NCI-H1694 (cell line): Measurements from ENCODE around the gene CDK5RAP2.

ENCODE experiments used
- DNase-seq: peaks from one replicate; lab custom pipeline; 2025; lab: John Stamatoyannopoulos, UW

The CDK5RAP2 gene

GRCh38 chr9:120383999-120384924 is 195.7 kb downstream of the CDK5RAP2 start:
- no peak for DNase-seq

DNA sequence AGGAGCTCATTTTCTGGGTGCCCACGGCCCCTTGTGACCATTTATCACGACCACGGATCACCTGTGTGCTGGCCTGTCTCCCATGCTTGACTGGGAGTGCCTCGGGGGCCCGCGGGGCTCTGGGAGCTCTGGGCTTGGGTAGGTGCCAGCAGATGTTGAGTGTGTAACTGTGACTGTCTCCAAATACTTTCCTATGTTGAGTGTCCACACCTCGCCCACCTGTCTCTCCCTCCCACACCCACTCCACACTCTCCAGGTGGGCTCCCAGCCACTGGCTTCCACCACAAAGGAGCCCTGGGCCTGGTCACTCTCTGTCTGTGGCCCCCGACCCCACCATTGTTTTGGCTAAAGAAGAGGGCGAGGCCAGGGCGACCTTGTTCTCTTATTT is 196.4 kb downstream of the CDK5RAP2 start:
- DNase-seq: no peak

DNA sequence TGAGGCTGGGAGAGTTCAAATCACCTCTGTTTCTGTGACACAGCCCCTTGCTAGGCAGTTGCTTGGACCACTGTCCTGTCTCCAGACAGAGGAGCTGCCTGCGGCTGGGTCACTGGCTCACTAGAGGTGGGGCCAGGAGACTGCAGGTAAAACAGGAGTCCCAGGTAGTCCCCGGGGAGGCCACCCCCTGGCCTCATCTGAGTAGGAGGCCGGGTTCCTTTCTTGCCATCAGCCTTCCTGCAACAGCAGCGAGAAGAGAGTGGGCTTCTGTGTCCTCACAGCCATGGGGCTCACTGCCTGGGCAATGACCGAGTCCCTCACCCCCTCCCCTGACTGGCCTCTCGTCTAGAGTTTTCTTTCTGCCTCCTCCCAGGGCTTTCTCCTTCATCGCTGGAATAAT is 197.5 kb downstream of the CDK5RAP2 start:
- no peak for DNase-seq

DNA sequence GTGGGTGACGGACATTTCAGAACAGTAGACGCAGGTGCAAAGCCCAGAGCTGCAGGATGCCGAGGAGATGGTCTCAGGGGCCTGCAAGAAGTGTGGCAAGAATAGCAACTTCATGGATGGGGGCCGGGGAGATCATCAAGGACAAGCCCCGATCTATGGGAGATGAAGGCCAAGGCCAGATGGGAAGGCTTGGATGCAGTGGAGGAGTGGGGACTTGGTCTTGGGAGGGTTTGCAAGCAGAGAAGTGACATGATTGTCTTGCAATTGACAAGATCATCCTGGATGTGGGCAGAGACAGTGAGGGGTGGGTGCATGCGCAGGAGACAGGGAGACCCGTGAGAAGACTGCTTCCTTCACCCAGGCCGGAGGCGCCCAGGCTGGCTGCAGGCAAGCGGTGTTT is 198.1 kb downstream of the CDK5RAP2 start:
- no peak for DNase-seq

DNA sequence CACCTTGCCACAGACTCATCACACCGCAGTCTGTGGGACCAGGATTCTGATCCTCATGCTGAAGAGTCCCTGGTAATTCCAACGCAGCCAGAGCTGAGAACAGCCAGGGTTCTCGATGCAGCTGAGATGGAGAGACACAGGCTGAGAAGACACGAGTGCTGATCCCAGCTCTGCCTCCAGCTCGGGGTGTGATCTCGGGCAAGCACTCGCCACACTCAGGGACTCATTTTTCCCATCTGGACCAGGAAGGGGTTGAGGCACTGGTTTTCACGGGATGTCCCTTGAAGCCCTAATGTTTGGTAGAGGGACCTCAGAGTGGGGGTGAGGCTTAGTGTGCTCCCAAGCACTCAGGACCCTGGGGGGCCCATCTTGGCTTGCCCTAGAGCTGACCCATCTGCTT is 200.4 kb downstream of the CDK5RAP2 start:
- no peak for DNase-seq

GRCh38 chr9:120378680-120379079 is 201.3 kb downstream of the CDK5RAP2 start:
- DNase-seq: no peak

DNA sequence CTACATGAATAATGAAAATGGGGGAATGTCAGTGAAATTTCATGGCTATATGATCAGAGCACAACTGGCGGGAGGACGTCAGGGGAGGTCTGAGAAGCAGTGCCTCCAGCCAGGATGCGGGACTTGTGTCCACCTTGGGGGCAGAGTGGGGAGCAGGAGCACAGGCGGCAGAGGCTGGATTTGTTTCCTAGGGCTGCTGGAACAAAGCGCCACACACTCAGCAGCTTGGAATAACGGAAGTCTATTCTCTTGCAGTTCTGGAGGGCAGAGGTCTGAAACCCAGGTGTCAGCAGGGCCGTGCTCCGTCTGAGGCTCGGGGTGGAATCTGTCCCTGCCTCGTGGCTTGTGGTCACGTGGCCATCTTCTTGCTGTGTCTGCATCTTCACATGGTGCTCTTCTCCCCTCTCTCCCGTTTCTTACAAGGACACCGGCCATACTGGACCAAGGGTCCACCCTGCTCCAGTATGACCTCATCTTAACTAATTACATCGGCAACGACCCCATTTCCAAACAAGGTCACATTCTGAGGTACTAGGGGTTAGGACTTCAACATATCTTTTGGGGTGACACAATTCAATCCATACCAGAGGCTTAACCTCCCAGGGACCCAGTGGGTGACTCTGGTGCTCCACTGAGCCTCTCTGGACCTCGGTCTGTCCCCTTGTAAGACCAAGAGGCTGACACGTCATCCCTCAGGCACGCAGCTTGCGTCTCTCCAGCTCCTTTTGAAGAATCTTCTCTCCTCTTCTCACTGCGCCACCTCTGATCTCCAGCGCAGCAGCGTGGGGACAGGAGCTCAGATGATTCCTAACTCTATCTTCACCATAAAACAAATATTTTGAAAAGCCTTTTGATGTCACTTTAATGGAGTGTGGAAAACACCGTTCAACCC is 202.5 kb downstream of the CDK5RAP2 start:
- no peak for DNase-seq

GRCh38 chr9:120376101-120376500 is 203.9 kb downstream of the CDK5RAP2 start:
- no peak for DNase-seq

DNA sequence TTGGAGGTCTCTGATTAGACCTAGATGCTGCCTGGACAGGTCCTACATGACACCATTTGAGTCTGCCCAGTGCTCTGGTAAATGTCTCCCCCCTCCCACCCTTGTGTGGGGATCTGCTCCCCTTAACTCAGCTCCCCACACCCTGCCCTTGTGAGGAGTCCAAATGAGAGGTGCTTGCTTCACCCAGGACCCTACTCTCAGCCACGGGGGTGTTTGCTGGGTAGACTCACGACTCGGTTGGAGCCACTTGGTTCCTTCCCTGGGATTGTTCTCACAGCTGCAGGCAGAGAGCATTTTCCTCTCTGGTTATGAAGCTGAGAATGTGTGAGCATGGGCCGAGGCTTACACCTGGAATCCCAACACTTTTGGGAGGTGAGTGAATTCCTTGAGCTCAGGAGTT is 204.7 kb downstream of the CDK5RAP2 start:
- no peak for DNase-seq

GRCh38 chr9:120374817-120375216 is 205.2 kb downstream of the CDK5RAP2 start:
- DNase-seq: no peak

- DNase-seq: no peak
These were observed 205.7 kb downstream of the CDK5RAP2 start for GRCh38 chr9:120374239-120374638.

GRCh38 chr9:120372040-120372439 is 207.9 kb downstream of the CDK5RAP2 start:
- no peak for DNase-seq

DNA sequence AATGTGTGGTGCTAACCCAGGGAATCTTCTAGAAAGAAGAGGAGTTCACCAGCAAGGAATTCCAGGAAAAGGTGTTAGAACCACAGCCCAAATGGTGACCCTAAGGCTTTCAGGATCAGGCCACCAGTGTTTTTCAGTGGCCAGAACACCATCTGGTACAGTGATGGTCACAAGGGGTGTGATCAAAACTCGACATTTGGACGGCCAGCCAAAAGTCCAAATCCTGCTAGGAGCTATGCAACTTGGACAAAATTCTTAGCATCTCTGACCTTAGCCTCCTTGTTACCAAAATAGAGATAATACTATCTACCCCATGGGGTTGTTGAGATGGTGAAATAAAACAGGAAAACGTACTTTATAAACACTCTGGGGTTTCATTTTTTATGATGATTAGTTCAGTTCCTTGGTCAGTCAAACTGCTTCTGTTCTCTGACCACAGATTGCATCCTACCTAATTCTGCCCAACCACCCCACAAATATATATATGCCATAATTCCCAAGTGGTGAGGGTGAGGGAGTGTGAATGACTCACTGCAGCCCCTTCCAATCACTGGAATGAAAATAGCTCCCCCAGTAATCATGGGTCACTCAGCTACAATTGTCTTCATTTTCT is 210.3 kb downstream of the CDK5RAP2 start:
- no peak for DNase-seq

DNA sequence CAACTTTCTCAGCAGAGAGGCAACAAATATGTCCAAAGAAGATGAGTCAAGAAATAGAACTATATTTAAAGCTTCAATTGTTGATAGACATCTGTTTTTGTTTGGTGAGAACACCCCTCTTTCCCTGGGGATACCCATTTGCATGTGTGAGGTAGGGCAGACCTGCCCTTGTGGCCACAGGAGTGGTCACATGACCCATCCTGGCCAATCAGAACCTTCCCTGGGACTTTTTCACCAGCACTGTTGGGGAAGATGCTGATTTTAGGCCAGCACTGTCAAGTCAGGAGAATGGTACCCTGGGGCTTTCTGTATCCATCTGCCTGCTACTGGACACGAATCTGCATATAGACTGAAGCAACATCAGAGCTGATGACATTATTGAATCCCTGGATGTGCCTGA is 211.2 kb downstream of the CDK5RAP2 start:
- no peak for DNase-seq

DNA sequence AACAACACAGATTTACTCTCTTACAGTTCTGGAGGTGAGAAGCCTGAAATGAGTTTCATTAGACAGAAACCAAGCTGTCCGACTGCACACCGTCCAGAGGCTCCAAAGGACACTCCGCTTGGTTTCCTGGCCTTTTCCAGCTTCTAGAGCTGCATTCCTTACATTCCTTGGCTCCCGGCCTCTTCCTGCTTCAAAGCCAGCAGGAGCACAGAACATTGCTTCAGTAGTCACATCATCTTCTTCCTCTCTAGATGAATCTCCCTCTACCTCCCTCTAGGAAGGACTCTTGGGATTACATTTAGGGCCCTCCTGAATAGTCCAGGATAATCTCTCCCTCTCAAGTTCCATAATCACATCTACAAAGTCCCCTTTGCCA is 213.3 kb downstream of the CDK5RAP2 start:
- DNase-seq: no peak

- no peak for DNase-seq
These were observed 214.6 kb downstream of the CDK5RAP2 start for GRCh38 chr9:120365386-120365785.

DNA sequence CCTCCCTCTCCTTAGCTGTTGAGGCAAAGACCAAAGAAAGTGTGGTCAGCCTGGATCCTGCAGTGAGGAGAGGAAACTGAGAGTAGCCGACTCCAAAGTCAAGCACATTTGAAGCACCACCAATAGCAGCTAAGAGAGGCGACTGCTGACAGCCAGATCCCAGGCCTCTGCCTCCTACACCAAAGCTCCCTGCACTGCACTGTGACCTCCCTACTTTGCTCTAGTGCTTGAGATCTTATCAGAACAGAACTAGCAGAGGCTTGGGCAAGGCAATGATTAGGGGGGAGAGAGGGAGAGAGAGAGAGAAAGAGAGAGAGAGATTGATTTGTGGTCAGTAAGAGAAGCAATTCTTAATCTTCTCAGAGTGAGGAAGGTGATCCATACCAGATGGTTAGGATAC is 216.3 kb downstream of the CDK5RAP2 start:
- DNase-seq: no peak

- DNase-seq: no peak
These were observed 217.5 kb downstream of the CDK5RAP2 start for GRCh38 chr9:120362446-120362845.

DNA sequence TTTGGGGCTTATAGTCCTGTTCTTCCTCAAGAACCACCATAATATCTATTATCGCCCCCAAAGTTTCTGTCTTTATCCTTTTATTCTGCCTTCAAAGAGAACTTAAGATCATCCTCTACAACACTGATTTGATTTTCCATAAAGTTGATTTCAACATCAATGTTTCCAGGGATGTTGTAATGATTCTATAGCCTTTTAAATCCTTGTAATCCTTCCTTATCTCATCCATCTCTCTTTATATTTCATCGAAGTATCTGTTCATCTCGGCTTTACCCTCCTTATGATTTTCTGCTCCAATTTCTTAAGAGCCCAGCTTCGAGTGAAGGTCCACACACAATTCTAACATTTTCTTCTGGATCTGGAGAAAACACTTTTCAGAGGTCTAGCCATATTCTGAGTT is 218.4 kb downstream of the CDK5RAP2 start:
- DNase-seq: no peak

DNA sequence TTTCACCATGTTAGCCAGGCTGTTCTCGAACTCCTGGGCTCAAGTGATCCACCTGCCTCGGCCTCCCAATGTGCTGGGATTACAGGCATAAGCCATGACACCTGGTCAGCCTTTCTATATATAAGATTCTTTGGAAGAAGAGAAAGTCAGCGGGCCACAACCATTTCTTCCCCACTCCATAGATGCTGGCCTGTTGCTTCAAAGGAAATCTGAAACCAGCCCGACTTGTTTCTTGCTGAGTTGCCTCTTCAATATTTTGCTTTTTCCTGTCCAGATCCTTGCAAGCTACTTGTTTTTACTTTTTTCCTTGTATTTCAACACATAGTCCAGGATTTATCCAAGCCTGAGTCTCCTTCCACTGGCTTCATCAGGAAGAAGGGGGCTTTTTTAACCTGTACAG is 219.5 kb downstream of the CDK5RAP2 start:
- no peak for DNase-seq

- no peak for DNase-seq
These were observed 219.9 kb downstream of the CDK5RAP2 start for GRCh38 chr9:120360046-120360445.

DNA sequence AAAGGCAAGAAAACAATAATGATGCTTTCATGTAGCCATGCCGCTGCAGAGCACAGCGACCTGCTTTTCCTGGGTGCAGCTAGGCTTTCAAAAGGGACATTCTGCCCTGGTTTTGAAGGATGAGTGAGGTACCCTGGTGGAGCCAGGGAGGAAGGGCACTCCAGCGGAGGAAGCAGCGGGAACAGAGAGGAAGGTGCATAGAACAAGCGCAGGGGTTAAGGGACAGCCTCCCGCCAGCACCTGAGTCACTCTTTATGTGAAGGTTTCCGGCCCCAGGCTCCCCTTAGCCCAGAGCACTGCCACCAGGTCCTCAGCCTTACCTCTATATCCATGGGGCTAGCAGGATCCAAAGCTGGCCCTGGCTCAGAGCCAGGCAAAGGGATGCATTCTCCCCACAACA is 221.1 kb downstream of the CDK5RAP2 start:
- DNase-seq: no peak

DNA sequence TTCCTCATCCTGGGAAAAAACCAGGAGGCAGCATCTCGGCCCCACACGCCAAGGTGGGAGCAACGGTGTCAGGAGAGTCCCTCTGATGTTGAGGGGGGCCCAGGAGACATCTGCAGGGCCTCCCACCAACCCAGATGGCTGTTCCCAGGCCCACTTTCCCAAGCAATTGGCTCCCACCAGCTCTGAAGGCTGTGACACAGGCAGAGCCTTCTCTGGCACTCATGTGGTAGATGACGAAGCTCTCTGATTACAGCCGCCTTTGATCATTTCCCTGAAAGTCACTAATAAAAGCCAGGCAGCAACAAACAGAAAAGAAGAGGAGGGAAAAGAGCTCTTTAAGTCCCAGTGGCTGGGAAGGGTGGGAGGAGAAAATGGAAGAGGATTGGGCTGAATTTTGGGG is 226.5 kb downstream of the CDK5RAP2 start:
- DNase-seq: no peak
